ENCODE data around the gene DHFR2.
A peak's percentile ranks its signal among the peaks of the same experiment; 100 is the strongest.
"Not testable (repeated sequence)": the region's sequence is repeated elsewhere in the genome, so short reads cannot be mapped to it uniquely, and the experiment has no call there.

The DHFR2 gene

DNA sequence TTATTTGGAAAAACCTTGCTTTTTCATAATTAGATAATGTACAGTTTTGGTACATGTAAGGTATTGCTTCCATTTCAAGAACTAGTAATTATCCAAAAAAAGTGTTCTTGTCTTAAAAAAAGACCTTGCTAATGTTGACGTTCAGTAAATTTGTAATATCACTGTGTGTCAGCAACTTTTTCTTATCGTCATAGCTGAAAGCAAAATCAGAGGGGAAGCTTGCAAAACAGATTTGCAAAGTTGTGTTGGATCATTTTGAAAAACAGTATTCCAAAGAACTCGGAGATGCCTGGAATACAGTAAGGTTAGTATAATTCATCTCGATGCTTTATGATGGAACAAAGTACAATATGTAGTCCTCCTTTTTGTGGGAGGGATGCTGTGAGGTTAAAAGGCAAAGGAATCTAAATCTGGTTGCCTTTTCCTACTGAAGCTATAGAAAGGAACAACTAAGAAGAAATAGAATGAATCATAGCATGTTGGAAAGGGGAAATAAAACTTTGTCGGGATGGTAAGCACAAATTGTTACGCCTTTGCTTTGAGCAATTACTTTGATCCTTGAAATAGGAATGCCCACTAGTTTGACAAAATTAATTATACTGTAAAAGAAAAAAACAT lies 1.6 kb upstream of the DHFR2 start:
- DNase-seq, result no peak

DNA sequence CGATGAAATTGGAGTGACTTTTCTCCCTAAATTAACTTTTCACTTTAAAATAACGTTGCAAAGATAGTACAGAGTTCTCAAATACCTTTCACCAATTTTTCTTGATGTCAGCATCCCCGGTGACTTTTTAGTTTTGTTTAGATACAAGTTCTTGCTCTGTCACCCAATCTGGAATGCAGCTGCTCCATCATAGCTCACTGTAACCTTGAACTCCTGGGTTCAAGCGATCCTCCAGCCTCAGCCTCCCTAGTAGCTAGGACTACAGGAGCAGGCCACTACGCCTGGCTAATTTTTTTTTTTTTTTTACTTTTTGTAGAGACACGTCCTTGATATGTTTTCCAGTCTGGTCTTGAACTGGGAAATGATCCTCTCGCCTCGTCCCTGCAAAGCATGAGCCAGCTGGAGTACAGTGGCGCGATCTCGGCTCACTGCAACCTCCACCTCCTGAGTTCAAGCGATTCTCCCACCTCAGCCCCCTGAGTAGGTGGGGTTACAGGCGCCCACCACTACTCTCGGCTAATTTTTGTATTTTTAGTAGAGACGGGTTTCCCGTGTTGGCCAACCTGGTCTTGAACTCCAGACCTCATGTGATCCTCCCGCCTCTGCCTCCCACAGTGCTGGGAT lies 892 bp upstream of the DHFR2 start:
- no peak for DNase-seq

DNA sequence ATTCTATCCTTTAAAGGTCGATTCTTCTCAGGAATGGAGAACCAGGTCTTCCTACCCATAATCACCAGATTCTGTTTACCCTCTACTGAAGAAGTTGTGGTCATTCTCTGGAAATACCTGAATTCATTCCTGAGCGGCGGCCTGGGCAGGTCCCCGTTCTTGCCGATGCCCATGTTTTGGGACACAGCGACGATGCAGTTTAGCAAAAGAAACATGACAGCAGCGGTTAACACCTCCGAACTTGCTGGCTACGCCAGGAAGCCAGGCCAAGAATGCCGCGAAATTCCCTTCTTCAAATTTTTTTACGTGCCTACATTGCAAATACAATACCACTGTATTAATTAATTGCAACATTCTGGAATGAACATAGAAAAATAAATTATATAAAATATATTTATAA lies 1.4 kb downstream of the DHFR2 start:
- no peak for DNase-seq

DNA sequence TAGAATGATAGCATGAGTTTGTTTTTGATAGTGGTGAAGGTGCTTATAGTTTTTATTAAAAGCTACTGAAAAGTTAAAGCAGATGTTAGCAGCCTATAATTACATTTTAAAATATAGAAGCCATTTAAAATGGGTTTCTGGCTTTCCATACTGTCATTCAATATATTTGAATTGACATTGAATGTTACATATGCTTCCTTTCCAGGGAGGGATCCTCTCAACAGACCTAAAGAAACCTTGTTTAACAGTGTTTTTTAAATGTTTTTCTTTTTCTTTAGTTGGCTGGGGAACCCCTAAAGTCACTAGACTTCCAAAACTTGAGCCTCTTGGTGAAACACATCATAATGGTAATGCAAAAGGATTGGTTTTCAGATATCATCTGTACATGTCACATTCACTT lies 12.2 kb downstream of the DHFR2 start:
- DNase-seq, result no peak

DNA sequence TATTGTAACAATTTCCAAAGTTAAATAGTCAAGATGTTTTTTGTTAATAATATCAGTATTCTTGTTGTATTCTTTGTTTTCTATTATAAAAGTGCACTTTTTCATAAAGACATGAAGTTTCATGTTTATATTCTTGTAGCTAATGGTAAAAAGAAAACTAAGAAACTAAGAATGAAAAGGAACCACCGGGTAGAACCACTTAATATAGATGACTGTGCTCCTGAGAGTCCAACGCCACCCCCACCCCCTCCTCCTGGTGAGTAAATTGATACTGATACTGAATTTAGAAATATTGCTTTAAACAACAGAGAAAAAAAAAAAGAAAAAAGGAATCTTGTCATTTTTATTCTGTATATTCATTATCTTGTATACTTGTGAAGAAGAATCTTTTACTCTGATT lies 13.4 kb downstream of the DHFR2 start:
- no peak for DNase-seq

DNA sequence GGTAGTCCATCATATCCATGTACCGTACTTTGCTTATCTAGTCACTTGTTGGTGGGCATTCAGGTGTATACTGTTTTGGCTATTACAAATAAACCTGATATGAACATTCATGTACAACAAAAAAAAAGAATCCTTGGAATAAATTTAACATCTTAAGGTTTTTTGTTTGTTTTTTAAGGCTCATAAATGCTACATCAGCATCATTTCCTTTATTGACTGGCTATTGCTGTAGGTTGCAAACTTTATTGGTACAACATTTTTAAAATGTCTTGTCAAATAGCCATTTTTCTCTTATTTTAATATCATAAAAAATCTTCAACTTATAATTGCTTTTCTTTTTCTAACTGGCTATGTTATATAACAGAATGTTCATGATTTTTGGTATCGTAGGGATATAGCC lies 16.2 kb downstream of the DHFR2 start:
- no peak for DNase-seq

DNA sequence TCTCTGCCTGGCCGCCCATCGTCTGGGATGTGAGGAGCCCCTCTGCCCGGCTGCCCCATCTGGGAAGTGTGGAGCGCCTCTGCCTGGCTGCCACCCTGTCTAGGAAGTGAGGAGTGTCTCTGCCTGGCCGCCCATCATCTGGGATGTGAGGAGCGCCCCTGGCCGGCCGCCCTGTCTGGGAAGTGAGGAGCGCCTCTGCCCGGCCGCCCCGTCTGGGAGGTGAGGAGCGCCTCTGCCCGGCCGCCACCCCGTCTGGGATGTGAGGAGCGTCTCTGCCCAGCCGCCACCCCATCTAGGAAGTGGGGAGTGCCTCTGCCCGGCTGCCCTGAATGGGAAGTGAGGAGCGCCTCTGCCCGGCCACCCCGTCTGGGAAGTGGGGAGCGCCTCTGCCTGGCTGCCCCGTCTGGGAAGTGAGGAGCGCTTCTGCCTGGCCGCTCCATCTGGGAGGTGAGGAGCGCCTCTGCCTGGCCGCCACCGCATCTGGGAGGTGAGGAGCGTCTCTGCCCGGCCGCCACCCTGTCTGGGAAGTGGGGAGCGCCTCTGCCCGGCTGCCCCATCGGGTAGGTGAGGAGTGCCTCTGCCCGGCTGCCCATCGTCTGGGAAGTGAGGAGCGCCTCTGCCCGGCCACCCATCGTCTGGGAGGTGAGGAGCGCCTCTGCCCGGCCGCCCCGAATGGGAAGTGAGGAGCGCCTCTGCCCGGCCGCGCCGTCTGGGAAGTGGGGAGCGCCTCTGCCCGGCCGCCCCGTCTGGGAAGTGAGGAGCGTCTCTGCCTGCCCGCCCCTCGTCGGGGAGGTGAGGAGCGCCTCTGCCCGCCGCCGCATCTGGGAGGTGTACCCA lies 18.4 kb downstream of the DHFR2 start:
- DNase-seq, result not testable (repeated sequence)

DNA sequence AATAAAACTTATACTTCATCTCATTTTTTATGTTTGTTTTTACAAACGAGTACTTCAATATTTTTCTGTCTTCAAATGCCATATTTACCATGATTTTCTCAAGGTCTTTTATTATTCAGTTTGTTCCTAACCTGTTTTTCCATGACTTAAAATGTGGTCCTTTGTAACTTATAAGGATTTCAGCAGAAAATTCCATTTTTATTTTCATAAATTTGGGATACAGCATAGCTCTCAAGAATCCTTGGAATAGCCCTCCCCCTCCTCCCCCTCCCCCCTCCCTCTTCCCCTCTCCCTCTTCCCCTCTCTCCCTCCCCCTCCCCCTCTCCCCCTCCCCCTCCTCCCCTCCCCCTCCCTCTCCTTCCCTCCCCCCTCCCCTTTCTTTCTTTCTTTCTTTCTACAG lies 19.4 kb downstream of the DHFR2 start:
- DNase-seq, result no peak

DNA sequence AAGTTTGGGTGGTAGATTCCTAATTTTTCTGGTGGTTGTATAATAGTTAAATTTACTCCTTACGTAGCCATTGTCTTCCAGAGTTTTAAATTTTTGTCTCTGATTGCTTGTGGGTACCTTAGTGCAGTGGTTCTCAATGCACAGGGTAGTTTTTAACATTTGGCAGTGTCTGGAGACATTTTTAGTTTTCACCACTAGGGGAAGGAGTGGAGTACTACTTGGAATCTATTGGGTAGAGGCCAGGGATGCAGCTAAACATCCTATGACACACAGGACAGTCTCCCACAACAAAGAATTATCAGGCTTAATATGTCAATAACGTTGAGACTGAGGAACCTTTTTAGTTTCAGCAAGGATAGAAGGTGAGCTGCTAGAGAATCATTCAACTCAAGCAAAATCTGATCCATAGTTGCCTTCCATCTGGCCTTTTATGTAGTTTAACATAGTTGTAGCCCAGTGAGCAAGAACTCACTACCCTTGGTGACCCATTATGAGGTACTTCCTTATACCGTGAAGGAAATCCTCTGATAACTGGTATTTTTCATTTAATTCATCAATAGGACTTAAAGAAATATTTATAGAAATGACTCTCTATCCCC lies 25.7 kb downstream of the DHFR2 start:
- DNase-seq, result no peak

DNA sequence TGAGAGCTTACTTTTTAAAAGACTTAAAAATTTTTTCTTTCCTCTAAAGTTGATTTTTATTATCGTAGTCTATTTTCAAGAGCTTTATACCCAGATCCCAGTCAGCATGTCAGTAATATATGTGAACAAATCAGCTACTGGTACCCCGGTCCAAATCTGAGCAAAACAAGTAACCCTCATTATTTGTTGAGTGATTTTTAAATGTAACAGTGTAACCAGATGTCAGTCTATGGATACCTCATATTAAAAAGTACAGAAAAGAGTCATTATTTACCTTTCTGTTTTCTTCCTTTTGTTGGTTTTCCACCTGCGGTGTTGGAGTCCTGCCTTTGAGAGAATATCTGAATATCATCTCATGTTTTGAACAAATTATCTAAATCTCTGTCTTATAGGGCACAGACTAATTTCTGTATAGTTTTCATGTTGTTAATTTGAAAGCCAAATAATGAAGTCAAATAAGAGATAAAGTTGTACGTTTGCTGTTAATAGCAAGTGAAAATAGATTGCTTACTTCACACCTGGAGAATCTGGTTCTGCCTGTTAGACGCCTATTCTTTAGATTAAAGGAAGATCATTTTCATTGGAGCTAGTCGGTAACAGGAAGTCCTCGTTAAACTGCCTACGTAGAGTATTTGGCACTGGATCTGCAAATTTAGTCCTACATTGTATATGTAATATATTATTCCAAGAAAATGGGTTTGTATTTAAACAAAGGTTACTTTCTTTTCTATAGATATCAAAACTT lies 34.5 kb downstream of the DHFR2 start, which contains the start of gene STX19:
TSS of gene STX19 (minus strand) at position 505 of the 745 bp plus-strand sequence. CDS start 13,328 bp downstream, outside the sequence.
- DNase-seq, result no peak

DNA sequence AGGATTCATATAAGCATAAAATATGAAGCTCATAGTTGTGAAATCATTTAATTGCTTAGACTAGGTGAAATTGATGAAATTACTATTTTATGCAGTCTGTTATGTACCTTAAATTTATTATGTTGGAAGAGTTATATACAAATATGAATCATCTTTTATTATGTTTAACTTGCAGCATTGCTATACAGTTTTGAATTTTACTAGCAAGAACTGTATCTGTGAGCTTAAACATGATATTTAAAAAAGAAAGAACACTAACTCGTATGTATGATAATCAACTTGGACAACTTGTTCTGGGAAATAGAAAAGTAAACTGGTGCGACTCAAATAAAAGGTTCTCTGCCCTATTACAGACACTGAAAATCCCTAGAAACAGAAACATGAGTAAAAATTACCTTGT lies 36.1 kb downstream of the DHFR2 start:
- no peak for DNase-seq

DNA sequence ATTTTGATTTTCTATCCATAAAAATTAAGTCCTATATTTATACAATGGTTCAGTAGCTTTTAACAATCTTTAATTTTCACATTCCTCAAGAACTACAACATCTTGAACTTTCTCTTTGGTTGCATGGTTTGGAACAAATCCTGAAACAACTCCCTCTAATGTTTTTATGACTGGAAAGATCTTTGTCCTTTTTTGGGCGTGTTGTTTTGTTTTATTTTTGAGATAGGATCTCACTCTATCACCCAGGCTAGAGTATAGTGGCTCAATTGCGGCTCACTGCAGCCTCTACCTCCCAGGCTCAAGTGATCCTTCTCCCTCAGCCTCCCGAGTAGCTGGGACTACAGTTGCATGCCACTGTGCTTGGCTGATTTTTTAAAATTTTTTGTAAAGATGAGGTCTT lies 38.3 kb downstream of the DHFR2 start:
- DNase-seq, result no peak

DNA sequence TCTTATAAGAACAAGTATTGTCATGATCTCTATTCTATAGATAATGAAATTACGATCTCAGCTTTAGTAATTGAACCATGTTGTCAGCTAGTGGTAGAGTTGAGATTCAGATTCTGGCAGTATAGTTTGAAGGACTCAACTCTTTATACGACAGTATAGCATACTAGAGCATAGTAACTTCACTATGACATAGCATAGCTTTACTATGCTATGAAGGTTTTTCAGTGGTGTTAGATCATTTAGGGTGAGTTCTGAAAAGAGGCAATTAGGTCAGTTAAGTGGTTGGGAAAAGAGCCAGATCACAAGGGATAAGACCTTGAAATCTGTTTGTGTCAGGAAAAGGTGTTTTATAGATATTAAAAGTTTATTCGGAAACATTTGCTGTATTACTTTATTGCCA lies 42.4 kb downstream of the DHFR2 start:
- DNase-seq, result no peak

DNA sequence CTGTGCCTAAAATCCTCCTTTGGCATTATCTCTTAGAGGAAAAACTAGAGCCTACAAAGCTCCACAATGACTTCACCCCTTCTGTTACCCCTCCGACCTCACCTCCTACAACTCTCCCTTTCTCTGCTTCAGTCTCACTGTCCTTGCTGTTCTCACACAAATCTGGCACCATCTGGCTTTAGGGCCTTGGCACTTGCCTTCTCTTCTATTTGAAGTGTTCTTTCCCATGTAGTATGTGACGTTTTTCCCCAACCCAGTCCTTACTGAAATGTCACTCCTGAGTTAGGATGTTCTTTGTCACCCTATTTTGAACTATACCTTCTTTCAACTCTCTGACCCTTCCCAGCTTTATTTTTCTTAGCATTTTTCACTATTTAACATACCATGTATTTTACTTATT lies 43.1 kb downstream of the DHFR2 start:
- no peak for DNase-seq

DNA sequence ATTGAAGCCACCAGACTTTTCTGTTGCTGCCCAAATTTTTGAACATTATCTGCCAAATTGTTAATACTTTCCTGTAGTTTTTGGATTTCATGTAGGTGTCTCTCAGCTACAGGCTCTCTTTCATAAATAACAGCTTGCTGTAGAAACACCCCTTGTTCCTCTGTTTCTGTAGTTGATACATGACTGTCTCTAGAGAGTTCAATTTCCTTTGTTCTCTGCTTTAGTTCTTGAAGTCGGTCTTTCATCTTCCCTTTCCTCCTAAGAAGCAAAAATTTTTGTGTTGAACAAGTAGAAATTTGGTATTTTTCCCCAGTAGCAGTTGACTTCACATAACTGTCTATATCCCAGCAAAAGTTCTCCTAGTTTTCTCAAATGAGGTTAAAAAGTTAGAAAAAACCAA lies 47.7 kb downstream of the DHFR2 start:
- no peak for DNase-seq

DNA sequence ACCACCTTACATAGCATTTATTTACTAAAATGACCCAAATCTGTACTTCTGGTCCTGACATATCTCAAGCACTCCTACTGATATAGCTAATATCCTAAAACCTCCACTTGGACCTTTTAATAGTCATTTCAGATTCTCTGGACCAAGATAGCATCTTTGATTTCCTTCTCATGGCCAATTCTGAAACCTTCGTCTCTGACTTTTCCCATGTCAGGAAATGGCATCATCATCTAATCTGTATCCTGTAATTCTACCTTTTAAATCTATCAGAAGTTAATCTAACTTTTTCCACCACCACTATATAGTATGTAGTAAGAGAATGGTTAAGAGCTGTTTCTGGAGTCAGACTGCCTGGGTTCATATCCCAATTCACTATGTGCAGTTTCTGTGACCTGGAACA lies 50.5 kb downstream of the DHFR2 start:
- DNase-seq, result no peak

DNA sequence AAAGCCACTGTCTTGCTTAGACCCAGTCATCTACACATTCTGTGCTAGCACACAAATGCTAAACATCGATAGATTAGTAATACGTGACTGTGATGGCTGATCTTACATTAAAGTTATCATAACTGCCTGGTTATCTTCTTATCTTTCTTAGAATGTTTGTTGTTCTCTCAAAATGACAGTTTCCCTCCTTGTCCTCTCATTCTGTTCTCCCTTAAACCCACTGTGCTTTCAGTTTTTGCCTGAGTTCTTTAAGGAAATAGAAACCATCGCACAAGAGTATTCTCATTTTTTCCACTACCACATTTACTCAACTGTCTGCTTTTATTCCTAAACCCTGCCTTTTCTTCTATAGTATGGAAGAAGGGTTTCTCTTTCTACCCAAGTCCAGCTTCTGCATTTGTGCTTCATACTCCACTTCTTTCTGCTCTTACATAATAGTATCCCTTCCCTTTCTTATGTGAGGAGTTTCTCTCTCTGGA lies 51.4 kb downstream of the DHFR2 start:
- no peak for DNase-seq

DNA sequence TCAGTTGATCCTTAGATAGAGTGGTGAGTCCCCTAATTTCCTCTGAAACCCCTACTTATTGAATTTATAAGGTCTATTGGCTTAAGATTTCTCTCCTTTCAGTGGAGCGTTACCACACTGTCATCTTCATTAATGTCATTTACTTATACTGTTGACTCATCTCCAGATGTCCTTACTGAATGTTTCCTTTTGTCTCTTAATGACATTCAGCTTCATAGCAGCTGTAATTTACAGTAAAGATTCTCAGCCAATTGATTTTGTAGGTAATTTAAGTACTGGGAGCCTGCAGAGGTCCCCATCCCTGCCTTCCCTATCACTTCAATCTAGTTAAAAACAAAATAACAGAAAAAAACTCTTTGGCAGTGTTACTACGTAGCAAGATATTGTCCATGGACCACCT lies 53.1 kb downstream of the DHFR2 start:
- peak; percentile 6 to 10 for DNase-seq

DNA sequence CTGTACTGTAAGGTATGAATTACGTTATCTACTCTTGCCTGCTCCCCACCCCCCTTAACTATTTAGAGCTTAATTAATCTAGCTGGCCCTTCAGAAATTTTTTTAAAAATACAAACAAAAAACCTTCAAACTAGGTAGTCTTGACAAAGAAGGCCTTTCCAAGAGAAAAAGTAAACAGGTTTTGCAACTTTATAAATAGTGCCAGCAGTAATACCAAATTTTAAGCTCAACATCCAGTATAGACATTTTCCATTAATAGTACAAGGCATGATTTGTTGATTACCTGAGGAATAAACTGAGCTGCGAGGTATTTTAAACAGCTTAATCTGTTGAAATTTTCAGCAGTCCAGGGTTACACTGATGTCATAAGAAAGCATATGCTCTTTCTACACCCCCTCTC lies 54.5 kb downstream of the DHFR2 start:
- DNase-seq, result no peak

Data from SHP77 (cell line).